HFFc6 (cell line): Measurements from ENCODE around the gene NDC1. TPM values are rescaled to one million over a fixed set of nuclear protein-coding genes. Genes with fewer than 3 reads are reported as not detected.

Experiments
- DNase-seq: peaks from one replicate; pipeline ENCODE4 v3.0.0-alpha.2; 2018
- H3K27ac Mint-ChIP-seq: 2 replicates; pipeline ENCODE4 v1.8.0; 2020; ENCODE audit warnings: mild to moderate bottlenecking, mixed read lengths
- H3K27me3 Mint-ChIP-seq: 2 replicates; pipeline ENCODE4 v1.8.0; 2021; ENCODE audit warnings: mild to moderate bottlenecking, moderate library complexity, mixed read lengths; ENCODE audit not compliant: insufficient read depth
- H3K36me3 Mint-ChIP-seq: 2 replicates; pipeline ENCODE4 v1.8.0; 2021; ENCODE audit warnings: low read depth, mixed read lengths
- H3K4me1 Mint-ChIP-seq: 2 replicates; pipeline ENCODE4 v1.8.0; 2020; ENCODE audit warnings: low read depth, mixed read lengths
- H3K4me3 Mint-ChIP-seq: 2 replicates; pipeline ENCODE4 v1.8.0; 2020; ENCODE audit warnings: mild to moderate bottlenecking, moderate library complexity, mixed read lengths
- H3K9me3 Mint-ChIP-seq: 2 replicates; pipeline ENCODE4 v1.8.0; 2020; ENCODE audit warnings: mild to moderate bottlenecking, mixed read lengths
- total RNA-seq, 6 experiments: library from RNA; stranded (reverse); fragmentation: NEBNext Ultra II Directional; extraction: Animal tissue kit (Norgen Biotek cat#: 25700); gene quantifications; 2 replicates in 1 of 6; 3 replicates in 5 of 6; pipeline ENCODE4 v1.2.3, GENCODE V29; 2021
- TF ChIP-seq, protein P1 (sequence below): fragments of 200-600 bp; sonication (generic); IDR thresholded peaks from 2 replicates; pipeline ENCODE4 v1.5.0; 2021; ENCODE audit warnings: antibody characterized with exemption, mild to moderate bottlenecking

NDC1 gene
- total RNA-seq, 6 experiments from 2014 or later, result 15.3 to 27.2 (median 22.7) TPM

DNA sequence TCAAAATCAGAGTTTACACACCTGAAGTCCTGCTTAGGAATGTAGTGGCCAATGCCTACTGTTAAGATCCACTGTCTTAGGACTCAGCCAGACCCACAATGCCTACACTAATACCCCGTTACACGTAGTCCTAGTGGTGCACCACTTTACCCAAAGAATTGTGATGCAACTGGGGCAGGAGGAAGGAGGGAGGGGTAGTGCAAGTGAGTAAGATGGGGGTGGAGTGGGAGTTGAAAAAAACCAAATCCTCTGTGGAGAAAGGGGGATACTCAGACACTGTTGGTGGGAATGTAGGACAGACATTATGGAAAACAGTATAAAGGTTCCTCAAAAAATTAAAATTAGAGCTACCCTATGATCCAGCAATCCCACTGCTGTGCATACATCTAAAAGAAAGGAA, 118.6 kb downstream of the NDC1 start:
- TF ChIP-seq, protein P1, sequence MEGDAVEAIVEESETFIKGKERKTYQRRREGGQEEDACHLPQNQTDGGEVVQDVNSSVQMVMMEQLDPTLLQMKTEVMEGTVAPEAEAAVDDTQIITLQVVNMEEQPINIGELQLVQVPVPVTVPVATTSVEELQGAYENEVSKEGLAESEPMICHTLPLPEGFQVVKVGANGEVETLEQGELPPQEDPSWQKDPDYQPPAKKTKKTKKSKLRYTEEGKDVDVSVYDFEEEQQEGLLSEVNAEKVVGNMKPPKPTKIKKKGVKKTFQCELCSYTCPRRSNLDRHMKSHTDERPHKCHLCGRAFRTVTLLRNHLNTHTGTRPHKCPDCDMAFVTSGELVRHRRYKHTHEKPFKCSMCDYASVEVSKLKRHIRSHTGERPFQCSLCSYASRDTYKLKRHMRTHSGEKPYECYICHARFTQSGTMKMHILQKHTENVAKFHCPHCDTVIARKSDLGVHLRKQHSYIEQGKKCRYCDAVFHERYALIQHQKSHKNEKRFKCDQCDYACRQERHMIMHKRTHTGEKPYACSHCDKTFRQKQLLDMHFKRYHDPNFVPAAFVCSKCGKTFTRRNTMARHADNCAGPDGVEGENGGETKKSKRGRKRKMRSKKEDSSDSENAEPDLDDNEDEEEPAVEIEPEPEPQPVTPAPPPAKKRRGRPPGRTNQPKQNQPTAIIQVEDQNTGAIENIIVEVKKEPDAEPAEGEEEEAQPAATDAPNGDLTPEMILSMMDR, result no peak
- Mint-ChIP-seq H3K36me3 (no peaks in the 10 kb centered on the region), H3K27ac (no peak overlapping the region), H3K27me3 (peaks cover 2% of the 10 kb centered on the region), H3K4me1 (no peaks in the 10 kb centered on the region), H3K9me3 (no peaks in the 10 kb centered on the region), H3K4me3 (no peak overlapping the region)
- DNase-seq, result no peak

GRCh38 chr1:53718443-53718842, 119.7 kb downstream of the NDC1 start:
- no peaks in the 10 kb centered on the region for H3K4me1 Mint-ChIP-seq
- no peaks in the 10 kb centered on the region for H3K36me3 Mint-ChIP-seq
- DNase-seq, result no peak
- H3K4me3 Mint-ChIP-seq, result no peak overlapping the region
- H3K27me3 Mint-ChIP-seq, result peaks cover 2% of the 10 kb centered on the region
- no peaks in the 10 kb centered on the region for H3K9me3 Mint-ChIP-seq
- no peak overlapping the region for H3K27ac Mint-ChIP-seq
- TF ChIP-seq, protein P1, result no peak; the same call in 1 of the 2 replicates

- H3K27me3 Mint-ChIP-seq, result peaks cover 10% of the 10 kb centered on the region
- no peak for DNase-seq
- H3K36me3 Mint-ChIP-seq, result no peaks in the 10 kb centered on the region; the same call in 1 of the 2 replicates
- H3K27ac Mint-ChIP-seq, result no peak overlapping the region
- no peaks in the 10 kb centered on the region for H3K4me1 Mint-ChIP-seq
- TF ChIP-seq, protein P1, result no peak
- H3K4me3 Mint-ChIP-seq, result no peak overlapping the region
- no peaks in the 10 kb centered on the region; the same call in 1 of the 2 replicates for H3K9me3 Mint-ChIP-seq
These were observed 120.9 kb downstream of the NDC1 start for GRCh38 chr1:53717025-53717804.

GRCh38 chr1:53716150-53716549, 121.9 kb downstream of the NDC1 start:
- peaks cover 10% of the 10 kb centered on the region for H3K27me3 Mint-ChIP-seq
- TF ChIP-seq, protein P1, result no peak

DNA sequence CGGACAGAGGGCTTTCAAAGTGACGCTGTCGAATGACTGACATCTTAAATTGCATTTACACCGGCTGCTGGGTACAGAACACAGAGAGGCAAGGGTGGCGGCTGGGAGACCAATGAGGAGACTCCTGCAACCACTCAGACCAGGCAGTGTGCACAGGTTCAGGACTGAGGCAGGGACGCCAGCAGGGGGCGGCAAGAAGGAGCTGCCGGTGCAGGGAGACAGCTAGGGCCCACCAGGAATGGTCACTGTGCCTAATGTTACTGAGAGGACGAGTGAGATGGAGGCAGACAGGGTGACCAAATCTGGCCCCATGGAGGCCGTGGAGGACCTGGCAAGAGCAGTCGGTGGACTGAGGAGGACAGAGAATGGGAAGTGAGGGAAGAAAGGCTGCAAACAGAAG, 122.6 kb downstream of the NDC1 start:
- H3K9me3 Mint-ChIP-seq, result no peaks in the 10 kb centered on the region; the same call in 1 of the 2 replicates
- H3K4me3 Mint-ChIP-seq, result no peak overlapping the region
- no peaks in the 10 kb centered on the region; the same call in 1 of the 2 replicates for H3K36me3 Mint-ChIP-seq
- no peak overlapping the region for H3K27ac Mint-ChIP-seq
- no peaks in the 10 kb centered on the region for H3K4me1 Mint-ChIP-seq
- TF ChIP-seq, protein P1, result peak; percentile 79
- peaks cover 16% of the 10 kb centered on the region for H3K27me3 Mint-ChIP-seq
- DNase-seq, result peak; percentile 14

More at GRCh38 chr1:53716150-53716549, 121.9 kb downstream of the NDC1 start:
- no peaks in the 10 kb centered on the region; the same call in 1 of the 2 replicates for H3K36me3 Mint-ChIP-seq
- H3K27ac Mint-ChIP-seq, result no peak overlapping the region
- no peaks in the 10 kb centered on the region; the same call in 1 of the 2 replicates for H3K9me3 Mint-ChIP-seq
- no peak for DNase-seq
- H3K4me1 Mint-ChIP-seq, result no peaks in the 10 kb centered on the region
- no peak overlapping the region for H3K4me3 Mint-ChIP-seq

Other genes with a start within 250 kb of the NDC1 start
- gene GLIS1, start 99.1 kb downstream of the NDC1 start, total RNA-seq, result 1 to 10 TPM; 1.1 to 1.9 (median 1.2) TPM
- 10 to 100 TPM; 22.8 to 29.3 (median 26.8) TPM for gene YIPF1, start 51.5 kb upstream of the NDC1 start, total RNA-seq
- not detected for gene DIO1, start 55.9 kb upstream of the NDC1 start, total RNA-seq
- gene IFT25, start 107.4 kb upstream of the NDC1 start, total RNA-seq, result 10 to 100 TPM; 20.9 to 36.9 (median 35.1) TPM
- 10 to 100 TPM; 36.3 to 44.2 (median 42.2) TPM for gene LRRC42, start 108.1 kb upstream of the NDC1 start, total RNA-seq
- gene LDLRAD1, start 179.9 kb upstream of the NDC1 start, total RNA-seq, result not detected
- gene TMEM59, start 214.9 kb upstream of the NDC1 start, total RNA-seq, result 100 to 1,000 TPM; 282 to 460 (median 348) TPM
- 1 to 10 TPM; 4.2 to 5.5 (median 4.8) TPM for gene TCEANC2, start 215.3 kb upstream of the NDC1 start, total RNA-seq